NCI-H128 (cell line): Measurements from ENCODE around the gene EPHB6.

Experiments used
- DNase-seq: peaks from one replicate; lab custom pipeline; 2025; ENCODE audit not compliant: unreplicated experiment; lab: John Stamatoyannopoulos, UW

The EPHB6 gene

DNA sequence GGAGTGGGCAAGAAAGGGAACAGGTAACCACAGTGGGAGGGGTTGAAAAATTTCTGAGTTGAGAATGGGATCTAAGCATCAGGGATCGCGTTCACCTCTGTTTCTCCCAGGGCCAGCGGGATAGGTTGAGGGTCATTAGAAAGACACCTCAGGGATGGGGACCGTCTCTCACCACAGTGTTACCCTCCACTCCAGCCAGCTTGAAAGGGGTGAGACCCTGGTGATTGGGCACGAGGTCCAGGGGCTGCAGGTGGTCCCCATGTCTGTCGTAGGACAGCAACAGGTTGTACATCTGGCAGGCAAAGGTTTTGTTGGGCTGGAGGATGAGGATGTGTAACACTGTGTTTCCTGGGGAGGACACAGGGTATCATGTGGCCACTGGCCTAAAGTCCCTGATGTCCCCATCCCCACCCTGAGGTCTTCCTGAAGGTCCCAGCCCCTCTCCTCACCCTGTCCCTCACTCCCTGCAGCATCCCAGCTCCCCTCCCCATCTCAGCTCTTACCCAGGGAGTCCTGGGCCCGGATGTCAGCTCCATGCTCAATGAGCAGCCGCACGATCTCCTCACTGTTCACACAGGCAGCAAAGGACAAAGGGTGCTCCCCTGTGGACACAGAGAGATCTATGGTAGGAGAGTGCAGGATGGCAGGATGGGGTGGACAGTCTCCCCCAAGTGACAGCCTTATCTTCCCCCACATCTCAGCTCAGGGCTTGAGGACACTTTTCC is 21.5 kb downstream of the EPHB6 start:
- no peak for DNase-seq

DNA sequence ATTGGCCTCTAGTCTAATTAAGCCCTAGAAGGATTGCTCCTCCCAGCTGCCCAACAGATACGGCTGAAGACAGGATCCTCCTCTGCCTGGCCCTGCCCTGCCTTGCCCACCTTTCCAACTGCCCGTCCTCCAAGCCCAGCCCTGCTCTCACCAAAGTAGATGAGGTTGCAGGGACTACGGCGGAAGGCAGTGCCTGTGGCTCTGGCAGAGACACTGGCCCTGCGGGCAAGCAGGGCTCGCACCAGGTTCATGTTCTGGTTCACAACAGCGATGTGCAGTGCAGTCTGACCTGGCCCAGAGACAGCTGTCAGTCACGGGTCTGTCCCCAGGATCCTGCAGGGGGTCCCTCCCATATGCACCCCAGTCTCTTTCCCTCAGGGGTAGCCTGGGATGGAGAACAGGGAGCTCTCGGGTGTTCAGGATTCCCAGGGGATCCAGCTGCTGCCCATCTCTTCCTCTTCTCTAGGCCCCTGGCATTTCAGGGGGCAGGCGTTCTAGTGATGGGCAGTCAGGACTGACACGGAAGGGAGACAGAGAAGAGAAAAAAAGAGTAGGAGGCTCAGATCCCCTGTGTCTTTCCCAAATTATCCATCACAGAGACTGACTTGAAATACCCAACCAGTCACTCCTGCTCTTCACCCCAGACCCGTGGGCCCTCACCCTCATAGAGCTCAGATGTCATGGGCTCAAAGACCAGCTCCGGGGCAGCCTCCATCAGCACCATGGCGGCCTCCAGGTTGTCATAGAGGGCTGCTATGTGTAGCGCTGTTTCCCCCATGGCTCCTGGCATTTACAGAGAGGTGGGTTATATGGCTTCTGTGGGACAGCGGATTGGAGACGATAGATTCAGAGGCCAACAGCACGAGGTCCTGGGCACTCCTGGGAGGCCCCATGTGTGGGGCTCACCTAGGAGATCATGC is 22.4 kb downstream of the EPHB6 start:
- no peak for DNase-seq

DNA sequence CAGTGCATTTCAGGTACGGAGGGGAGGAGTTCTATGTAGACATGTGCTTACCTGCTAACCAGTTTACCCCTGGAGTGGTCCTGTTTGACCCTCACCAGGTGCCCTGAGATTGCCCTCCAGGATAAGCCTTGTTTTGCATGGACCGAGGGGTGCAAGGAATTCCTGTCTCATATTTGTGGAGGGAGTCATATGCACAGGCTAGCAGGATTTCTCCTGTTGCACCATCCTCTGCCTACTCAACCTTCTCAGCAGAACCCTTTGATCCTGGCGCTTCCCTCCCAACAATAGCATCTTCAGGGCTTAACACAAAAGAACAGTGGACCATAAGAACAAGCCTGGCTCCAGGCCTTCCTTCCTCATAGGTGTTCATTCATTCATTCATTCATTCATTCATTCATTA is 23.4 kb downstream of the EPHB6 start:
- DNase-seq, result no peak

DNA sequence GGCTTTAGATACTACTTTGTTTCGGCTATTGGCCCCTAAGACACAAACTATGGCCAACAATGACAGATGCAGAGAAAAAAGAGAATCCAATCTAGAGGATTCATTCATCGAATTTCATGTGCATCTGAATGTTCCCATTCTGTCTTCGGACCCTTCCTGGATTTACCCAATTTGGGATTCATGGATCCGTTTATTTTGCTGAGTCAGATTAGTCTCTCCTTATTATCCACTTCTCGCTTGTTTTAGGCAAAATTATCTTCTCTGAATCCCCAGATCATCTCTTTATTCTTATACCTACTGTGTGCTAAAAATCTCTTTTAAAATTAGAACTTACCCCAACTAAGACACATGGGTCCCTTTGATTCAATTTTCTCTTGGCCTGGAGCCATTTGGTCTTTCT is 24.2 kb downstream of the EPHB6 start:
- no peak for DNase-seq

DNA sequence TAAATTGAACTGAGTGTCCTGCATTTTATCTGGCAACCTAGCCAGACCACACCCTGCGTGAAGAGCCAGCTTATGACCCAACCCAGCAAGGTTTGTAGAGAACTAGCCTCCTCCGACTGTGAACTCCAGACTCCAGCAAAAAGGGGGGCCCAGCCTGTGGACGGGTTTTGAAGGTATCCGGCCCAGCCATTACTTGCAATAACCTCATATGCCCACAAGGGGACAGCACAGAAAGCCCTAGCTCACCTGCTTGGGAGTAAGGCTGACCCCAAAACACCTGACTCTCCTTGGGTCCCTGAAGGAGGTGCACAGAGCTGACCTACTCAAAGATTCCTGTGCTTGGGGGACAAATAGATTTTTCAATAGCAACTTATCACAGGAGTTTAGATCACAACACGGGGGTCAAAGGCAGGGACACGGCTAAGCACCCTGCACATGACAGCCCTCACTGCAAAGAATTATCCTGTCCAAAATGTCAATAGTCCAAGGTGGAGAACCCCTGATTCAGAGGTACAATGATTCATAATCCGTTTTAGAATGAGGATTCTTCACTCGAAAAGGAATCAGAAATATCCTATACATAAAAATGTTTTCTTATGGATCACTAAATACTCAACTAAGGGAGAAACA is 26.1 kb downstream of the EPHB6 start:
- DNase-seq, result no peak

DNA sequence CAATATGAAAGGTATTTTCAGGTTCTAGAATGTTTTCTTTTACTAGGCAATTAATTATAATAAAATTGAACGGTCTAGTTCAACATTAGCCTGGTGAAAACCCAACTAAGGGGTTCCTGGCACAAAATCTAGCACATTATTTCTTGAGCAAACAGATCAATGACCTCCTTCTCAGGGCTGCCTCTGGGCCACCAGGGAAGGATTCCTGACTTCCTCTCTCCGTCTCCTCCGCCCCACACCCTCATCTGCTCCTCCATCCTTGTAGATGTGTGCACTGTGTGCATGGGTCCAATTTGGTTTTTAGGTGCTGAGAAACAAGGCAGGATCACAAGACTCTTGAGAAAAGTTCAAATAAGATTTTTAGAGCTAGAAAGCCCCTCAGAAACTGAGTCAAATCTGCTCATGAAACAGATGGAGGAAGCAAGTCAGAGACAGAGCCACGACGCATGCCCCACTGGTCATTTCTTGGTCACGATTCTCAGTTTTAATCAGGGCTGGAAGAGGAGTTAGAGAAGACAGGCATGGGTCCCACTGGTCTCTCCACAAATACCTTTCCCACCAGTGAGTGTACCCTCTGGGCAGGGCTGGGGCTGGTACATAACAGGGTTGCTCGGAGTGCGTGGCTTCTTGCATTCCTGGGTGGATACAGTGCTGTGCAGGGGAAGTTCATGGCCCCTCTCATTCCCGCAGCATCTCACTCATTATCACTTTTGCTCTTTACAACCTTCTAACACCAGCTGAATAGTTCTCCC is 26.9 kb downstream of the EPHB6 start:
- DNase-seq, result no peak

DNA sequence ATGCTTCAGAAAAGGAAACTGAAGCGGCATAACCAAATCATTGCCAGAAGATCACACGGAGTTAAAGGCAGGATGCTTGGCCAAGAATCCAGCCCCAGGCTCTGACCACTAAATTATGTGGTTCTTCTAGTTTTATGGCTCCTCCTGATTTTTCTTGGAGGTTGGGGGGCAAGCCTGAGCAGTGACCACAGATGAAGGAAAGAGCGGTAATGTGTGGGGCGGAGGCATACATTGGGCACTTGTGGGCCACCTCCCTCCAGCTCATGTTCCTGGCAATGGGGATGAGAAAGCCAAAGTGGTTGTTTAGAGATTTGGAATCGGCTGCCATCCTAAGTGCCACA is 27.4 kb downstream of the EPHB6 start:
- DNase-seq, result no peak

DNA sequence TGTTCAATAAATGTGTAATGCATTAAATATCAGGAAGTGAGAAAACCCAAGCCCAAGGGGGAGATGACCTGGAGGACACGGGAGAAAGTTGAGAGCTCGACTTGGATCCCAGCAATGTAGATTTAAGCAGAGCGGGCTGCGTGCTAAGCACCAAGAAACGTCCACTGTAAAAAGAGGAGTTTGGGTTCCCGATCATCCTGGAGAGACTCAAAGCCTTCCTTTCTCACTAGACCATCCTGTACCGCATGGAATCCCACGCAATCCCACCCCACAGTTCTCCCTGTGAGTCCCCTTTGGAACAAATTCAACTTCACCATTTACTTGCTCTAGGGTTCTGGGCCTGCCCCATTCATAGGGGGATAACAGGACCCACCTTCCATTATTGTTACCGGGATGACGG is 28.3 kb downstream of the EPHB6 start:
- no peak for DNase-seq

DNA sequence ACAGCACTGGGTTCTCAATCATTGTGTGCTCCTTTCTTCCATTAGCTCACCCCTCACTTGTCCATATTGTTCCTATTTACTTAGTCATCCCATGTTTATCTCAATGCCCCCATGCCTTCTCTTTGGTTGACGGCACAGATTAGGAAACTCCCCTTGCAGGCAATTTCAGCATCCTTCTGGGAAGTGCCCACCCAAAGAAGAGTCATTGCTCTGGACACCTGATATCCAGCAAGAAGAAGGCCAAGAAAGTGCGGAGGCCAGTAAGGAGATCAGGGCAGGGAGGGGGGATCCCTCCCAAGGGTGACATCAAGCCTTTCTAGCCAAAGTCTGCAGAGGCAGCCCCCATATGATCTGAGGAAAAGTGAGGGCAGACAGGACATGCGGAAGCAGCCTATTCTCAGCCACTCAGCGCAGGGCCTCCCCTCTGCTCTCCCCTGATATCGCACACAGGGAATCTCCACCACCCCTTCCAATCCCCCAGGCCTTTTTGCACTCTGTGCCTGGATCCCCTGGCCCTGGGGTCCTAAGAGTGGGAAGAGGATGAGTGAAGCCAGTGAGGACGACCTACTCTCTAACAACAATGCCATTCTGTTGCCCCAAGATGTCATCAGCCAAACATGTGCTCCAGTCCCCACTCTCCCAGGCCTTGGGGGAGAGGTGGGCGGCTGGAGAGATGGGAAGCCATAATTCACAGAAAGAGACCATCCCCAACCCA is 28.9 kb downstream of the EPHB6 start:
- DNase-seq, result no peak

DNA sequence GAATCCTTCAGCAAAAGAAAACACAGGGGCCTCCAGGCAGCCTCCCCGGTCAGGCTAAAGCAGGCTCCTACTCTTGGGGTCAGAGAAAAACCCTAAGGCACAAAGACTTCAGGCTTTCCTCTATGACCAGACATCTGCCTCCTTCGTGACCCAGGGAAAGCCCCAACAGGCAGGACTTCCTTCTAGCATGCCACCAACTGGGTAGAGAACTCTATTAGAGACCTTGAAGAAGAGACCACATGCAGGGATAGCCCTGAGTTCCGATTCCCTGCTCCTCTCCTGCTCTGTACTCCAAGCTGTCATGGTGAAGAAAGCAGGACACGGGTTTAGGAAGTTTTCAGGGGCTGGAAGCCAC is 29.4 kb downstream of the EPHB6 start:
- no peak for DNase-seq

DNA sequence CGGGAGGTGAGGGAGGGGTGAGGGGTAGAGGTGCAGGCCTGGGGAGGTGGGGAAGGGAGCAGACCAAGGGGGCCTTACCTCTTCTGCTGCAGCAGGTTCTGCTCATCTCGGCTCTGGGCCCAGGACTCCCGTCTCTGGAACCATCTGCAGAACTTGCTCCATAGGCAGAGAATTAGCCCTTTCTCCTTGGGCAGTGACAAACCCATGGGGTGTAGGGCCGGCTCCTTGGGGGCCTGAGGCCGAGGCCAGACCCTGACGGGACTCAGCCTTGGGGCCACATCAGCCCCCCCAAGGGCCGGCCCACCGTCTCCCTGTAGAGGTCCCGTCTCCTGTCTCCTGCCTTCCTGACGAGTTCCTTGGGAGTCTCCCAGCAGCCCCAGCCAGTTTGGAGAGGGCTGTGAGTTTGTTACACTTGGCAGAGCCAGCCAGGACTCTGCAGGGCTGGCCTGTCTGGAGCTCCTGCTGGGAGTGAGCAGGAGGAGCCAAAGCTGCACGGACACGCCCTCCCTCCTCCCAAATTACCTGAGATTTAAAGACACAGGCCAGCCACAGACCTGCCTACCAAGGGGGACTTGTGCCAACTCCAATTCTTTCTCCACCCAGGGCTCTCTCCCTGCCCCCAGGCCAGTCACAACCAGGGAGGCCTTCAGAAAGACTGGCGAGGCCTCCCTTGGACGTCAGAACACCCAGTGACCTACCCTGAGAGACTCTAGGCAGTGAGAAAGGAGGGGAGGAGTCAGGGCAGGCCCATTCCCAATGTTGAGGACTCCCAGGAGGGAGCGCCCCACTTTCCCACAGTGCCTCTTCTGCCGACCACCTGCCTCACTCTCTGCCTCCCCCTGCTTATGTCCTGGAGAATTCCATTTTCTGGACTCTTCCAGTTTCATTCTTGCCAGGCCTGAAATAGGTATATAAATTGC is 30.7 kb downstream of the EPHB6 start, which contains the start of gene TRPV6:
TSS of gene TRPV6 (minus strand) at position 435 of the 920 bp plus-strand sequence.
- DNase-seq, result no peak

DNA sequence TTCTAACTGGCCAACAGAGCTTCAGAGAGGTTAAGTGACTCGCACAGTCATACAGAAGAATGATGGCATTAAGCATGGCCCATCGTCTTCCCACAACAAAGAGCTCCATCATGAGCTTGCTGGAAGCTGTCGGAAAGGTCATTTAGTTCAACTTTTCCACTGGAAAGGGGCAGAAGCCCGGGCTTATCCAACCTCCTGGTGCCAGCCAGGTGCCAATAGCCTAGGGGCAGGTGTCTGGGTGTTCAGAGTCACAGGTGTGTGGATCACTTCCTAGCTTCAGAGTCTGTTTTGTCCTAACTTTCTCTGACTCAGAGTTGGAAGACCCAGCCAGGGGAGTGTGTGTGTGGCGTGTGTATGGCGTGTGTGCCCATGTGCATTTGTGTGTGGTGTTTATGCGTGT is 32.0 kb downstream of the EPHB6 start:
- no peak for DNase-seq

DNA sequence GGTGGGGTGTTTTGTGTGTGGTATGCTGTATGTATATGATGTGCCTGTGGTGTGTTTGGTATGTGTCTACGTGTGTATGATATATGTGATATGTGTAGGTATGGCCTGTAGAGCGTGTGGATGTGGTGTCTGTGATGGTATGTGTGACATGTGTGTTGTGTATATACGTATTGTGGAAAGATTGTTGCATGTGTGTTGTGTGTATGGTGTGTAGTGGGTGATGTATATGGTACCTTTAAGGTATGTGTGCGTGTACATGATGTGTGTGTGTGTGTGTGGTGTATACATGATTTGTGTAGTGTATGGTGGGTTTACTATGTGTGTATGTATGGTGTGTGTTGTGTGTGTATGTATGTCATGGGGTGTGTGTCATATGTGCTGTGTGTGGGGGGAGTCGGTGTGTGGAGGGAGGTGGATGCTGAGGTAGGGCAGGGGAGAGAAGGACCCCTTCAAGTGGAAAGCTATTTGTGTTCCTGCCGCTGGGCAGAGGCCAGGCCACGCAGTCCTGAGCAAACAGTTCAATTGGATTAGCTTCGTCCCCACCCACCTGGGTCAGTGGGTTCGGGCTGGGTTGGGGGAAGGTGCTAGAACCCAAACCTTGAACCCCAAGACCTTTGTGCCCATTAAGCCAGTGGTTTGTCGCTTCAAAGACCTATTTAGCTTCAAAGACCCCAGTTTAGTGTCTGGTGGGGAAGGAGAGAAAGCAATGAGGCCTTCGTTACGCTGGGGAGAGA is 32.6 kb downstream of the EPHB6 start:
- no peak for DNase-seq

DNA sequence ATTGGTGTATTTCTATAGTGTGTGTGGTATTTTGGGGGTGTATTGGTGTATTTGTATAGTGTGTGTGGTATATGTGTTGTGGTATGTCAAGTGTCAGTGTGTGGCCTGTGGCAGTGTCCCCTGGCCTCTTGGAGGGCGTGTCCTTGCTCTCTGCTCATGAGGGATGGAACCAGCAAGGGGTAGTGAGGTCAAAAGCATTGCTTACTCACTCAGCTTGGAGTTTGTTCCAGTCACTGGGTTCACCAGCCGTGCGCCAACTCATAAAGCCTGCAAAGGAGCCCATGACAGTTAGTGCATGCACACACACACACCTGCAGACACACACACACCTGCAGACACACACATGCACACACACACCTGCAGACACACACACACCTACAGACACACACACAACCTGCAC is 34.9 kb downstream of the EPHB6 start:
- DNase-seq, result no peak

DNA sequence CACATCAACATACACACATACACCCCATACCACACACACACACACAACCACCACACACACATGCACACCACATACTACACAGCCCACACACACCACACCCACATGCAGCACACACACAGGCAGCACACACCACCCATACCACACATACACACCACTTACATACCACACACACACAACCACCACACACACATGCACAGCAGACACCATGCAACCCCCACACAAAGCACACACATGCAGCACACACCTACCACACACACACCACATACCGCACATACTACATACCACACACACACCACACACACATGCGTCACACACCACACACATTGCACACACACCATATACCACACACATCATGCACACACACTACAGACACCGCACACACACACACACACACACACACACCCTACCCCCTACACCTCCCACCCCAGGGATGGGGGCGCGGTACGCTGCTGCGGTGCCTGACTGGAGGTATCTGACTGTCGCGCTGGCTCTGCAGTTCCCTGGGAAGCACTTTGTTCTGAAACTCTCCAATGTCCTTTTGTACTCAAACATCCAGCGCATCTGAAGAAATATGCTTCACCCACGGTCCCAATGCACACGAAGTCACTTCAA is 36.1 kb downstream of the EPHB6 start:
- DNase-seq, result no peak

DNA sequence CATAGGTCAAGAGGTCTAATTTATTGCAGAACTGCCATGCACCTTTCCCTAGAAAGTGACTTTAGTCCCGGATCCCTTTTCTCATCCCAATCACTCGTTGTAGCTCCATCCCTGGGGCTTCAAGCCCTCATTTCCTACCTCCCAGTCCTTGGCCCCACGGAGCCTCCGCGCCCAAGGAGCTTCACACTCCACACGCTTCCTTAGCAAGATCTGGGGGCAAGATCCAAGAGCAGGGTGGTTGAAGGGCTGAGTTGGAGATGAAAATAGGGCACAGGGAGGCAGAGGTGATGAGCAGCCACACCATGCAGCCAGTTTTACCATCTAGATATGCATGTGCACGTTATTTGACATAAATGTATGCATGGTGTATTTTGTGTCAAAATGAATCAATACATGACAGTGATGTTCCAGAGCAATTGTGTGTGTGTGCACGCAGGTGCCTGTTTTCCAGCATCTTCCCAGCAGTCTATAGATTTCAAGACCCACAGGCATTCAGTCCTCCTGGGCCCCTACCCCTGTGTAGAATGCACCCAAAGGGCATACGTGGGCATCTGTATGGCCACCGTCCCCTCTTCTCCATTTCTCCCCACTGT is 36.7 kb downstream of the EPHB6 start:
- no peak for DNase-seq

DNA sequence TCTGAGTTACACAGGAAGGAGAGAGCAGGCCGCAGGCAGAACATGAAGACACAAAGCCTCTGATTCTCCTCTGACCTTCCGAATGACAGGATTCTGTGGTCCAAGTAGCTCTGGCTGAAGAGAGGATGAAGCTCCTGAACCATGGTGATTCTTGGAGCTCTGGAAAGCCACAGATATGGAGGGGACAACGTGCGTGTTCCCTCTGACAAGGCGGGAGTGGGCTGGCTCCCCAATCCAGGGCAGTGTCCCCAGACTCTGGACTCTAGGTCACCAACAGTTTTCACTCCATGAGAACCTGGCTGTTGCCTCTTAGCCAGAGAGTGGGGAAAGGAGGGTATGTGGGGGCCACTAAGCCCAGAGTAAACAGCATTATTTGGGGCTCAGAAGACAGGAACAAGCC is 38.1 kb downstream of the EPHB6 start:
- no peak for DNase-seq
